Suprapubic skin (tissue), 3 donors: ENCODE data around the gene KCNMB2.

ENCODE experiments used
- CTCF ChIP-seq, 2 donors: fragments of 200-600 bp in 1 of 2; fragments of 450-650 bp in 1 of 2; sonication (generic) in 1 of 2; IDR thresholded peaks; one replicate each; pipeline ENCODE4 v1.5.1; 2016 to 2019; ENCODE audit warnings: antibody characterized with exemption in 2 of 2, mild to moderate bottlenecking in 1 of 2, moderate library complexity in 1 of 2
- POLR2A ChIP-seq, 2 donors: fragments of 450-650 bp; IDR thresholded peaks; one replicate each; pipeline ENCODE4 v1.6.1; 2017; ENCODE audit warnings: antibody characterized with exemption in 2 of 2, mild to moderate bottlenecking in 2 of 2, moderate library complexity in 2 of 2

DNA sequence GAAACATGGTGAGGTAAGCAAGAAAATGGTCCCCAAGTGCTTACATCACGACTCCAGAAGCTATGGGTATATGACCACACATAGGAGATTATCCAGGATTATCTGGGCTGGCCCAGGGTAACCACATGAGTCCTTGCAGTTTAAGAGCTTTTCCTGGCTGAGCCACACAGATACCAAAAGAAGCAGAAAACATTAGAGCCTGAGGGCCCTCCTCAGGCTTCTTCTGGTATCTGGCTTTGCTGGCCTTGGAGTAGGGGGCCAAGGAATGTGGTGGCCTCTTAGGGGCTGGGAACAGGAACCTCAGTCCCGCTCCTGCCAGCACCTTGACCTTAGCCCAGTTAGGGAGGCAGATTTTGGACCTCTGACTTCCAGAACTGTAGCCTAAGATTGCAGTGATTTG is 259.1 kb downstream of the KCNMB2 start:
- TF ChIP-seq POLR2A (IDR thresholded peaks at IDR 0.05) (no peak), CTCF (IDR thresholded peaks at IDR 0.05) (no peak)
